Activated CD4-positive, alpha-beta T cell treated with anti-CD3 and anti-CD28 coated beads, Interleukin-2, amount 50 U/mL, for 48 hours (primary cell): ENCODE data around the gene SP100.
"Not testable (repeated sequence)": the region's sequence is repeated elsewhere in the genome, so short reads cannot be mapped to it uniquely, and the experiment has no call there.

Experiments
- DNase-seq, 2 experiments: peaks; one replicate each; pipeline ENCODE4 v3.0.0-alpha.2; 2020

Gene SP100

DNA sequence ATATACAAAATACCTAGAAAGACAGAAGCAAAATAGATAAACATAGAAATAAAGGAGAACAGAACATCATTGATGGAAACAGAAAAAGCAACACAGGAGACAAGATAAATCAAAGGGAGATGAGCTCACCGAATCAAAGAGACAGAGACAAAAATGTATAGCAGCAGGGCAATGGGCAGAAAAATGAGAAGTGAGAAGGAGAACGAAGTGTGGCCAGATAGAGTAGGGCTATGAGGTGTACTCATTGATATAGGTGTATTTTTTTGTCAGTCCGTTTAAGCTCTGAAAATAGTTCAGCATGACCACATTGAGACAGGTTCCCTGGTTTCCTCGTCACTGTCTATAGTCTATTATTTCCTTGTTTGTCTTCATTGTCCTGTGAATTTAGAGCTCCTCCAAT is 55.1 kb downstream of the SP100 start:
- DNase-seq, result no peak

DNA sequence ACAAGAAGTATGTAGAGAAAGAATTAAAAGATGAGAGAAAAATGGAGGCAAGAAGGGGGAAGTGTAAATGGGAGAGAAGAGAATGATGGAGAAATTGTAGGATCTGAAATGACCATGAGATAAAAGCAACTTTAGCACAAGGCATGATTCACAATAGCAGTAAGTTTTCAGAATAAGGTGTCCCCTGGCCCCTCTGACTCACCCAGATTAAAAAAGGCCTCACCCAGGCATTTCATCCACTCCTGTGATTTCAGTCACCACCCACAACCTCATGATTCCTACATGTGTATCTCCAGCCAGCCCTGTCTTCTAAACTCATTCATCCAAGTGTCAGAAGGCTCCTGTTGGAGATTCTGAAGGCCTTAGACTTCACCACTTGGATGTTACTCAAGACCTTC is 56.6 kb downstream of the SP100 start:
- peak; percentile 42 to 62 for DNase-seq

DNA sequence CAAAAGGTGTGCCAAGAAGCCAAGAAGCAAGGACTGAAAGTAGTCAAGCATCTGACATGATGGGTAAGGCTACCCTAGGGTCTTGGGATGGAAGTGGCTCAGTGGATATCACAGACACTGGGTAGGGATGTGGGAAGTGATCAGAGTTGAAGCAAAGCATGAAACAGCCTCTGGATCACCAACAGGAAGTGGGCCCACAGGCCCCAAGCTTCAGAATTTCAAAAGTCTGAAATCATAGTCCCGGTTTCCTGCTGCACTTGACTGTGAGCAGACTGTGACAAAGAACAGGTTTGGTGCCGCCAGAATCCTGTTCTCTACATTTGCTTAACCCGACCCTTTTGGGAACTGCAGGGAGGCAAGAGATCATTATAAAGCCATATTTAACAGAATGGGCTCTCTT is 57.4 kb downstream of the SP100 start:
- DNase-seq, result peak; percentile 33 to 36

DNA sequence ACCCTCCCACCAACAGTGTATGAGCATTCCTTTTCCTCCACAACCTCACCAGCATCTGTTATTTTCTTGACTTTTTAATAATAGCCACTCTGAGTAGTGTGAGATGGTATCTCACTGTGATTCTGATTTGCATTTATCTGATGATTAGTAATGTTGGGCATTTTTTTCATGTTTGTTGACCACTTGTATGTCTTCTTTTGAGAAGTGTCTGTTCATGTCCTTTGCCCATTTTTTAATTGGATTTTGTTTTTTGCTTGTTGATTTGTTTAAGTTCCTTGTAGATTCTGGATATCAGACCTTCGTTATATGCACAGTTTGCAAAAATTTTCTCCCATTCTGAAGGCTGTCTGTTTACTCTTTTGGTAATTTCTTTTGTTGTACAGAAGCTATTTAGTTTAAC is 59.1 kb downstream of the SP100 start:
- no peak for DNase-seq

DNA sequence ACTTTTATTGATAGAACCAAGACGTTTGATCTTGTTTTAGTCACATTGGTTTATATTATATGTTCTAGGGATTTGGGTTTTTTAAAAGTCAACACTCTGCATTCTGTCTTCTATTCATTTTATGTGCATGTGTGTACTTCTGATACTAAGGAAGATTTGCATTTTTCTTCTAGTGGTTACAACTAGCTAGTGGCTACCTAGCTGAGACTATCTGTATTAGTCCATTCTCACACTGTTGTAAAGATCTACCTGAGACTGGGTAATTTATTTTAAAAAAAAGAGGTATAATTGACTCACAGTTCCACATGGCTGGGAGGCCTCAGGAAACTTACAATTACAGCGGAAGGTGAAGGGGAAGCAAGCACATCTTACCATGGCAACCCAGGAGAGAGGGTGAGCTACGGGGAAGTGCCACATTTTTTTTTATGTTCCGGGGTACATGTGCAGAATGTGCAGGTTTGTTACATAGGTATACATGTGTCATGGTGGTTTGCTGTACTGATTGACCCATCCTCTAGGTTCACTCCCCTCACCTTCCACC is 69.9 kb downstream of the SP100 start:
- no peak for DNase-seq

DNA sequence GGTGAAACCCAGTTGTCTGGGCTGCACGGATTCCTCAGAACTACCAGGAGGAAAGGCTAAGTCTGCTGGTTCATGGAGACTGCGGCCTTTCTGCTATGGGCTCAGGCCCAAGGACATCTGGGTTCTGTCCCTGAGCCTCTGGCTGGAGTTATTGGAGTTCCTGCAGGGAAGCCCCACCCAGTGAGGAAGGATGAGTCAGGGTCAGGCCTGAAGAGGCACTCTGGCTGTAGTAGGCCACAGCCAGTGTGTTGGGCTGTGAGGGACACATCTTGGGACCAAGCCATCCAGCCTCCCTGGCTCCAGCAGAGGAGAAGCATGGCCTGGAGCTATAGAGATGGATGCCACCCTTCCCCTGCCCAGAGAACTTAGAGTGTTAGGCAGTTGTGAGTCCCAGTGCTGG is 75.2 kb downstream of the SP100 start:
- not testable (repeated sequence) for DNase-seq

DNA sequence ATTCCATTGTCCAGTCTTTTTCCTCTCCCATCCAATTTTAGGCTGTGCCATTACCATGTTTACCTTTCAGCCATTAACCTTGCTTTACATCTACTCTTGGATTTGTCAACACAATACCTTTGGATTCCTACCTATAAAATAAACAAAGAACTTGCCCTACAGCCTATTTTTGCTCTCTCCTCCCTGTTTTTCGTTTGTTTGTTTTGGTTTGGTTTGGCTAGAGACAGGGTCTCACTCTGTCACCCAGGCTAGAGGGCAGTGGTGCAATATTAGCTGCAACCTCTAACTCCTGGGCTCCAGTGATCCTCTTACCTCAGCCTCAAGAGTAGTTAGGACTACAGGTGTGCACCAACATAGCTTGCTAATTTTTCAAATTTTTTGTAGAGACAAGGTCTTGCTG is 76.1 kb downstream of the SP100 start:
- no peak for DNase-seq

DNA sequence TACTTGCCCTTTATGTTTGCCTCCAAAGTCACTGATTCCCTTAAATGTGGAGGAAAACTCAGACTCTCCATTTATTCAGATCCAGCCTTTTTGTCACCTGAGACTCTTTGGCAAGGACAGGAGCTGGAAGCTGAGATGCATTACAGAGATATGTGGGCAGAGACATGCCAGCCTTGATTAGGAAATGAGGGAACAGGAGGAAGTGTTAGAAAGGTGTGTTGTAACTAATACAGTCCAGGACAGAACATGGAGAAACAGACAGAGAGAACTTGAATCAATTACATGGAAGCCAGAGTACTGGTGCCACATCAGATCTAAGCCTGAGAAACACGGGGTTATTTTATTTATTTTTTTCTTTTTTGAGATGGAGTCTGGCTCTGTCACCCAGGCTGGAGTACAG is 79.0 kb downstream of the SP100 start:
- DNase-seq, result no peak

DNA sequence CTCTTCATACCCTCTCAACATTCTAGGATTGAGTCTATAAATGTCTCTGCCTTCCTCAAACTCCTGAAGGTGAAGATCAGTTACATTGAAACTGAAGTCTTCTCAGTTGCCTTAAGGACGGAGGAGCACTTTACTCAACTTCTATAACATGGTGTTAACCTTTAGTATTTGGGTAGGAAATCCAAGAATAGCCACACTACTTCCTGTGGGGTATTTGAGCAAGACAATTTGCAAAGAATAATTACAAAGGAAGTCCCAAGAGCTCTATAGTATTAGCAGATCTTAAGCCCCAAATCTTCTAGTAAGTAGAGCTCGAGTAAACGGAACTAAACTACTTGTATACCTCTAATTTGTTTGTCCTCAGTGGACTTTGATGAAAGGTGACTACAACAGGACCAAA is 80.9 kb downstream of the SP100 start:
- no peak for DNase-seq

DNA sequence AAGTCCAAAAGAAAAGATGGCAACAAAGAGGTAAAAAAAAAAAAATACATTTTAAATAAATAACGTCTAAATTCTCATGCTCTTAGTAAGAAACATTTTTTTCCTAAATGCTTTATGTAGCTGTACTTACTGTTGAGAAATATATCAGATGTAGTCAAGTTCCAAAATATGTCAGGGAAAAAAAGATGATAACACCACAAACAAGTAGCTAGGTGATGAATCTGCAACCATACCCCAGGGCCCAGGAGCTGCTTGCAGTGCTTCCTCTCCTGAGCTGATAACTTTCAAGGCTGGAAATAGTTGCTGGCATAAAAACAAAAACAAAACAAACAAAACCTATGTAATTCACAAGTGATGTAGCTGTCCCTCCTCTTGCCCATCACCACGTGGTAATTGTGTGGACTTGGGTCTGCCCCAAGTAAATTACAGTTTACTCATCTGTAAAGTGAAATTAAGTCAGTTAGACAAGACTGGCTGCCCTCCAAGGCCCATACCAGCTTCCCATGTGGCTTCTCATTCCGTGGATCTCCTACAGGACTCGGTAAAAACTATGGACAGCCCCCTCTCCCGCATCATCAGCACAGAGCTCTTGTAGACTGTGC is 82.6 kb downstream of the SP100 start:
- no peak for DNase-seq

DNA sequence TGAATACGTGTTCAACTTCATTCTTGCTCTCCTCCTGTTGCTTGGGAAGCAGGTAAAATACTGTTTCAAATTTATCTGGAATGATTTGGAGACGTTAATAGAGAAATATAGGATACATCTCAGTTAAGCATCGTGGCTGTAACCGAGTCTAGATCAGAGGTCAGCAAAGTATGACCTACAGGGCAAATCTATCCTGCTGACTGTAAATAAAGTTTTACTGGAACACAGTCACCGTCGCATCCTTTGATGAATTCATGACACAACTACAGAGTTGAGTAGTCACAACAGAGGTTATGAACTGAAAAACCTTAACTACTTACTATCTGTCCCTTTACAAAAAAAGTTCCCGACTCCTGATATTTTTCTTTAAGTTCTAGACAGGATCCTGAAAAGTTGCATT is 86.6 kb downstream of the SP100 start:
- DNase-seq, result no peak

DNA sequence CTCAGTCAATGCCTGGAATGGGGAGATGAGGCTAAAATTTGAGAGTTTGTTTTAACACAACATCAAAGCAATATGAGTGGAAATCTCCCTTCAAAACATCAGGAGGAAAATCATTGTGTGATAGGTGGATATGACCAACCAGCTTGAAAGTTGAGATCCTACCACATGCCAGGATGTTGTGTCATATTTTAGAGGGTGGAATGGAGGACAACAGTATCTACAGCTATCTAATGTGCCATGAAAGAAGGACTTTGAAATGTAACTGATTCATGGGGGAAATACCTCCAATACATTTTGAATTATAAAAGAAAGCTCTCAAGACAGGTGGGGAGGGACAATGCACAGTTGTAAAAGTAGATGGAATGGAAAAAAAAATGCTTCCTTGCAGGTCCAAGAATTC is 87.8 kb downstream of the SP100 start:
- no peak for DNase-seq

DNA sequence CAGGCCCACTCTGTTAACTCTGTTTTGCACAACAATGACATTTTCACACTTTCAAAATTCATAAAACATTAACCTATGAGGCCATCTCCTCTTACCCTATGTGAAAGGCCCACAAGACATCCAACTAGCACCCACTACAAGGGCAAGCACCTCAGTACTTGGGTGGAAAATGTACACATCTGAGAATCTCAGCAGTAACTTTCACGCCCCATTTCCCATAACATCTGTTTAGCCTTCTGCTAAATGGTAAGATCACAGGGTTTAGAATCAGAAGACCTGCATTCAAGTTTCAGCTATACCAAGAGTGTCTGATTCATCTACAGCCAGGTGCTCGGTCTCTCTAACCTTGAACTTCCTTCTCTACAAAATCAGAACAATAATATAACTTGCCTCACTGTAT is 89.2 kb downstream of the SP100 start:
- no peak for DNase-seq

DNA sequence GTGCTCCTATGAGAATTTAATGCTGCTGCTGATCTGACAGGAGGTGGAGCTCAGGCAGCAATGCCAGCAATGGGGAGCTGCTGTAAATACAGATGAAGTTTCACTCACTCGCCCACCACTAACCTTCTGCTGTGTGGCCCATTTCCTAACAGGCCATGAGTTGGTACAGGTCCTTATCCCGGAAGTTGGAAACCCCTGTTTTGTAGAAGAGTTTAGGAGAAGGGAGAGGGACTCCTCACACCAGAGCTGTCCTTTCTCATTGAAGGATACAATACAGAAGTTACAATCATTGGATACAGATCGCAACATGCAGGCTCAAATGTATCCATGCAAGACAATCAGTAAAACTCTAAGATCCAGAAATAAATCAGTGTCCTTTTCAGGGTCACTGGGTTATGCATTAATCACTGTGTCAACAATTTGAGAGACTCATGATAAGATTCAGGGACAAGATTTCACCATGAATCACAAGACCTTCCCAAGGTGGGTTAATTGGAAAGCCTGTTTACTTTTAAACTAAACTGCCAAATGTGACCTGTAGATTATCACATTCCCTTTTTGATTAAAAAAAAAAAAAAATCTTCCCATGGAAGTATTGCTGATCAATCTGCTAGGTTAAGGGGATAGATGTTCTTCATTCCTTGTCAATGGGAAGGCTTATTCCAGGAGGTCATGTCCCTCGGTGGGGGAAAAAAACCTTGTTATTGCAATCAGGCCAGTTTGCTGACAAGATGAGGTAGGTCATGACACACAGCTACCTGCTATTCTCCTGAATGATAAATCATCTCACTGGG is 97.2 kb downstream of the SP100 start:
- no peak for DNase-seq

DNA sequence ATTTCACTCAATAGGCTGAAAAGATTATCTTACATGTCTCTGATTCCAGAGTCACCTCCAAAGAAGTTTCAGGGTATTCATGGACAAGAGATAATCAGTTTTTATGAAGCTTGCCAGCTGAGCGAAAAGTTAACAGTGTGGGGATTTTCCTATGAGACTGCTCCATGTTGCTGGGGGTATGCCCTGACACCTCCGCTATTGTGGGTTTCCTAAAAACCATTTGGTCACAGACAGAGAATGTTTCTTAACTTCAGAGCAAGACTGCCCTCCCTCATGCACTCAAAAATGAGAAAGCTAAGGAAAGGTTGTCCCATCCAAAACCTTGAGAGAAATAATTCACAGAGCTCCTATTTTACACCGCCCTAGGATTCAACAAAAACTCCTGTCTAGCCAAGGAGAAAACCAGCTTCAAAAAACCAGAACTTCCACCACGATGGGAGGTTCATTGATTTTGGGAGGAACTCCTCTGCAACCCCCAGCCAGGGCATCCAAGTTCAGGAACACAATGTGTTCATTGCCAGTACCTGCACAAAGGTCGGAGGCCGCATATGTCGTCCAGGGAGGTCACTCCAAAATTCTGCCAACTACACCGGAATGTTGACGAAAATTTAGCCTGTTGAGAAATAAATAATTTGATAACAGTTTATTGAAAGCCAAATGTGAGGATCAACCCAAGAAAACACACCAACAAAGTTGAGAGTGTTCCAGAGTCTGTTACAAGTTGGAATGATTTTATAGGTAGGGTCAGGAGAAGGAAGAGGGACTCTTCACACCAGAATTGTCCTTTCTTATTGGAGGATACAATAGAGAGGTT is 104.3 kb downstream of the SP100 start:
- DNase-seq, result no peak

DNA sequence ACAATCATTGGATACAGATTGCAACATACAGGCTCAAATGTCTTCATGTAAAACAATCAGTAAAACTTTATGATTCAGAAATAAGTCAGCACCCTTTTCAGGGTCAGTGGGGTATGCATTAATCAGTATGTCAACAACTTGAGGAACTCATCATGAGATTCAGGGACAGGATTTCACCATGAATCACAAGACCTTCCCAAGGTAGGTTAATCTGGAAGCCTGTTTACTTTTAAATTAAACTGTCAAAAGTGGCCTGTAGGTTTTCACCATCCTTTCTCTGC is 104.8 kb downstream of the SP100 start:
- no peak for DNase-seq

DNA sequence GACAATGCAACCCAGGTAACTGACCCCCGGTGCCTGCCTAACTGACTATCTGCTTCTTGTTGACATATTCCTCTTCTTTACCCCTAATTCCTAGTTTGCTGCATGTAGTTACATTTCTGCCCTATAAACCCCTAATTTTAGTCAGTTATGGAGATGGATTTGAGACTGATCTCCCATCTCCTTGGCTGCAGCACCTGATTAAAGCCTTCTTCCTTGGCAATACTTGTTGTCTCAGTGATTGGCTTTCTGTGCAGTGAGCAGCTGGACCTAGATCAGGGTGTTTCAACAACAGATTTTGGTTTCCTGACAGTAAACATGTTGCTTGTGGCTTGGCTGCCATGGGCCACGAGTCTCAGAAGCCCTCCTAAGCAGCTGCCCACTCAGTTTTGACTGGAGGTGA is 105.4 kb downstream of the SP100 start:
- DNase-seq, result no peak

DNA sequence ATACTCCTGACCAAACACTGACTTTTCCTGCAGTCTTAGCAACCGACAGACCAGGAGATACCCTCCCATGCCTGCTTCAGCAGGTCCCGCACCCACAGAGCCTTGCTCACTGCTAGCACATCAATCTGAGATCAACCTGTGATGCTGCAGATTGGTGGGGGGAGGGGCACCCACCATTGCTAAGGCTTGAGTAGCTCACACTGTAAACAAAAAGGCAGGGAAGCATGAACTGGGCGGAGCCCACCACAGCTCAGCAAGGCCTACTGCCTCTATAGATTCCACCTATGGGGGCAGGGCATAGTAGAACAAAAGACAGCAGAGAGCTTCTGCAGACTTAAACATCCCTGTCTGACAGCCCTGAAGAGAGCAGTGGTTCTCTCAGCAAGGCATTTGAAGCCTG is 109.7 kb downstream of the SP100 start:
- no peak for DNase-seq

DNA sequence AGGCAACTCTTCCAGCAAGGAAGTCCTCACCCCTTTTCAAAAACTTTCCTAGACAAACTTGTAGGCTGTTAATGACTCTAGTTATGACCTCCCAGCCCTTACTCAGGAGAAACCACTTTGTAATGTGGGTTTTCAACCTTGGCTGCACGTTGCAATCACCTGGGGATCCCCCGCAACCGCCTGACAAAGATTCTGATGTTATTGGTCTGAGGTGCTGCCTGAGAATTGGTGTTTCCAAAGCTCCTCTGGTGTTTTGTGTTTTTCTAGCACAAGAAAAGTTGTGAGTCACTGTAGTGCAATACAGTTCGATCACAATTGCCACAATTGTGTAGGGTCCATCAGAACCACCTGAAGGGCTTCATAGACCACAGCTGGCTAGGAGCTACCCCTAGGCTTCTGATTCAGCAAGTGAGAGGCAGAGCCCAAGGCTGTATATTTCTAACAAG is 121.6 kb downstream of the SP100 start:
- peak; percentile 27 to 45 for DNase-seq

DNA sequence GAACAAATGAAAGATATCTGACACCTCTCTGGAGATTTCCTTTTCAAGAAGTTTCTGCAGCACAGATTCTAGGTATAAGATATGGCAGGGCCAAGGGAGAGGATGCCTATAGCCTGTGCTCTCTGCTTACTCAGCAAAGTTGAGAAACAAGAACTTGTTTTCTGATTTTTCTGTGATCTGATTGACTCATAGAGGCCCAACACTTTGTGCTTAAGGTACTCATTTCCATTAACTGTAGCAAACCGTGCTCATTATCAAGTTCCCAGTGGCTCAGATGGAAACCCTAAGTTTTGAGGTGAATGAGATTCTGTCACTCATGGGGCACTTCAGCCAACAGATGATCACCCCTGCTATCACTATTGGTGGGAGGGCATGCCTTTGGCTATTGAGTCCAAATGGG is 124.3 kb downstream of the SP100 start:
- DNase-seq, result no peak

DNA sequence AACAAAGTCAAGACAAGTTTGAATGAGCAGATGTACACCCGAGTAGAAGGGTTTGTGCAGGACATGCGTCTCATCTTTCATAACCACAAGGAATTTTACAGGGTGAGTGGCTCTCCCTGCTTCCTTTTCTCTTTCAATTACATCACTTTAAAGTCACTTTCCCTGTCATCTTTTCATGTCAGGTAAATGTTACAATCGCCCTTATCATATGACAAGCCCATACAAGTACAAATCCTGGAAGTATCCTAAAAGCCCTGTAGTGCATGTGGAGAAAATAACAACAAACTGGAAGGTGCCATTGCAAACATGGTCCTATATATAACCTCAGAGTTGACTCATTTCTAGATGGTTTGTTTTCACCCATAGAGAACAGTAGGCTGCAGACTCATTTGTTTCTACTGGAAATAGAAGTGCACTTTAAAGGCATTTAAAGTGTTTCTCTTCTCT is 126.0 kb downstream of the SP100 start:
- DNase-seq, result no peak

DNA sequence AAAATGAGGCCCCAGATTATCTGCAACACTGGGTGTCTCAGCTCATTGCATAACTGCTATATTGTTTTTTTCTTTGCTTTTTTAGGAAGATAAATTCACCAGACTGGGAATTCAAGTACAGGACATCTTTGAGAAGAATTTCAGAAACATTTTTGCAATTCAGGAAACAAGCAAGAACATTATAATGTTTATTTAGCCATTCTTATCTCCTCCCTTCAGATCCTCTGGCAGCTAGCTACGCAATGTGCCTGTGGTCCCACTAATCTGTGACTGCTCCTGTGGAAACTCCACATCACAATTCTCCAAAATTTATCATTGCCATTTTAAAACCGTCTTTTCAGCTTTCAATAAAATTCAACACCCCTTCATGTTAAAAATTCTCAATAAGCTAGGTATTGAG is 126.8 kb downstream of the SP100 start:
- DNase-seq, result no peak

DNA sequence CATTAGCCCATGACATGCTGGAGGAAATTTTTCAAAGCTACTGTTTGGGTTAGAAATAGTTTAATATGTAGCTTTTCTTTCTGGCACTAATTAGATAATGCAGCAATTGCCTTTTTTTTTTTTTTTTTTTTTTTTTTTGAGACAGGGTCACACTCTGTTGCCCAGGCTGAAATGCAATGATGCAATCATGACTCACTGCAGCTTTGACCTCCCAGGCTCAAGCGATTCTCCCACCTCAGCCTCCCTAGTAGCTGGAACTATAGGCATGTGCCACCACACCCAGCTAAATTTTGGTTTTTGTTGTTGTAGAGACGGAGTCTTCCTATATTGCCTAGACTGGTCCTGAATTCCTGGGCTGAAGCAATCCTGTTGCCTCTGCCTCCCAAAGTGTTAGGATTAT is 136.2 kb downstream of the SP100 start:
- no peak for DNase-seq

DNA sequence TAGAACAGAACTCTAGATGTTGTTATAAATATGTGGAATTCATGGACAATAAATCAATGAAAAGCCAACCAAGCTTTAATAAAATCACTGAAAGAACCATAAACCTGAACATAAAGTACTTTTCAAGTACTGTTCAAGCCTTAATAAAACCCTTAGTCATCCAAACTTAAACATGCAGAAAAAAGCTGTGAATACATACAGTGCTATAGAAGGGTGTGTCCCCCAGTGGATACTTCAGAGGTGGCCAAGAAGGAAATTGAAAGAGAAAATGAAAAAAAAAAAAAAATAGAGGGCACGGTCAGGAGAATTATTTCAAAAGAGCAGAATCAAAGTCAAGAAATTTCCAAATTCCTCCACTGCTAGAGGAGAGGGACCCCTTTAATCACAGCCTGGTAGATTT is 141.1 kb downstream of the SP100 start:
- DNase-seq, result no peak
